Measurements from ENCODE around the gene ZNF436. TPM values are rescaled to one million over a fixed set of nuclear protein-coding genes. Genes with fewer than 3 reads are reported as not detected.

The ZNF436 gene
- total RNA-seq, 1 experiment from 2014 or later: 0.52 TPM

- no peak for TF ChIP-seq CTCF (conservative IDR thresholded peaks at IDR 0.05)
- Mint-ChIP-seq H3K27ac (no peak overlapping the region), H3K27me3 (ENCODE audit: low read depth) (peaks cover 83% of the 10 kb centered on the region), H3K4me1 (peaks cover 0 to 3% of the 10 kb centered on the region in 2 experiments; a peak in 1 of 4 replicates), H3K4me3 (no peak overlapping the region), H3K9me3 (peaks cover 1 to 3% of the 10 kb centered on the region in 2 experiments; a peak in 1 of 5 replicates), H3K36me3 (ENCODE audit: insufficient read depth in 1 of 3, low read depth in 3 of 3) (no peaks in the 10 kb centered on the region; a peak in 1 of 7 replicates)
- H4K91ac ChIP-seq (ENCODE audit: insufficient read length, low read depth, low read length): no peak overlapping the region
- no peak overlapping the region for H3K27ac ChIP-seq (ENCODE audit: insufficient read length, low read depth, low read length)
- no peak overlapping the region for H2AFZ ChIP-seq (ENCODE audit: low read length)
- H2BK20ac ChIP-seq (ENCODE audit: low read depth, low read length, poor library complexity, severe bottlenecking): no peak overlapping the region
- no peak overlapping the region for H2AK5ac ChIP-seq (ENCODE audit: insufficient read length, low read length)
- WGBS (ENCODE audit: extremely low coverage, insufficient read length, low lambda C conversion rate): no CpG with 5 or more reads among the region's 3 CpGs
- H4K20me1 ChIP-seq (ENCODE audit: control insufficient read depth, insufficient read depth, insufficient read length): no peaks in the 10 kb centered on the region
- no peaks in the 10 kb centered on the region for H3K9me3 ChIP-seq (ENCODE audit: control insufficient read depth, low read depth, low read length)
- no peak overlapping the region for H4K5ac ChIP-seq (ENCODE audit: insufficient read length, low read depth, low read length)
- H3K27me3 ChIP-seq (ENCODE audit: insufficient read depth, low read length): peaks cover 54% of the 10 kb centered on the region
- H2BK12ac ChIP-seq (ENCODE audit: insufficient read length, low read depth, low read length): no peak overlapping the region
- H4K8ac ChIP-seq (replicated peaks; ENCODE audit: insufficient read length, low read depth, low read length): no peak overlapping the region
- H3K4me2 ChIP-seq (ENCODE audit: insufficient read depth, insufficient read length, low read length): no peak overlapping the region
- no peak overlapping the region for H3K23ac ChIP-seq (ENCODE audit: insufficient read length, low read depth, low read length)
- DNase-seq: no peak
- H3K9ac ChIP-seq (ENCODE audit: extremely low read depth, insufficient read length, low read length): no peak overlapping the region
- H2BK5ac ChIP-seq (ENCODE audit: insufficient read length, low read length): no peak overlapping the region
- no peak overlapping the region for H3K56ac ChIP-seq (ENCODE audit: insufficient read length, low read depth, low read length)
- no peak overlapping the region for H2BK120ac ChIP-seq (ENCODE audit: low read depth, low read length, poor library complexity, severe bottlenecking)
- no peaks in the 10 kb centered on the region for H3K79me2 ChIP-seq (ENCODE audit: insufficient read depth, low read length)
- H3K18ac ChIP-seq (ENCODE audit: insufficient read length, low read depth, low read length): no peak overlapping the region
- H3K4me1 ChIP-seq (ENCODE audit: insufficient read depth, low read length): no peaks in the 10 kb centered on the region
- no peak overlapping the region for H2BK15ac ChIP-seq (ENCODE audit: low read depth, low read length)
- no peaks in the 10 kb centered on the region for H3K79me1 ChIP-seq (ENCODE audit: insufficient read depth, low read depth, low read length, poor library complexity, severe bottlenecking)
- H3K23me2 ChIP-seq (ENCODE audit: insufficient read length, low read depth, low read length, poor library complexity, severe bottlenecking): no peaks in the 10 kb centered on the region
- H3K4ac ChIP-seq (ENCODE audit: low read depth, low read length): no peak overlapping the region
- H3T11ph ChIP-seq (ENCODE audit: low read length): no peak overlapping the region
- no peak overlapping the region; the same call in 1 of the 2 replicates for H3K14ac ChIP-seq (ENCODE audit: insufficient read depth, low read length)
Measured at GRCh38 chr1:23417570-23417969, 47.9 kb upstream of the ZNF436 start.

All from H9 (cell line).